Panc1 (cell line): Measurements from ENCODE around the gene AOC3.

Source experiments
- TF ChIP-seq, protein P1 (sequence below), 2 experiments: IDR thresholded peaks; 2 replicates each; pipeline ENCODE4 v1.6.1; 2011 to 2012; ENCODE audit warnings: low read depth in 2 of 2, control low read depth in 1 of 2, low read length in 1 of 2, mild to moderate bottlenecking in 1 of 2, moderate library complexity in 1 of 2; ENCODE audit not compliant: insufficient read depth in 1 of 2
- TF ChIP-seq, protein P2 (sequence below): fragments of 450-650 bp; IDR thresholded peaks from 2 replicates; pipeline ENCODE4 v1.5.1; 2017; ENCODE audit warnings: mild to moderate bottlenecking

DNA sequence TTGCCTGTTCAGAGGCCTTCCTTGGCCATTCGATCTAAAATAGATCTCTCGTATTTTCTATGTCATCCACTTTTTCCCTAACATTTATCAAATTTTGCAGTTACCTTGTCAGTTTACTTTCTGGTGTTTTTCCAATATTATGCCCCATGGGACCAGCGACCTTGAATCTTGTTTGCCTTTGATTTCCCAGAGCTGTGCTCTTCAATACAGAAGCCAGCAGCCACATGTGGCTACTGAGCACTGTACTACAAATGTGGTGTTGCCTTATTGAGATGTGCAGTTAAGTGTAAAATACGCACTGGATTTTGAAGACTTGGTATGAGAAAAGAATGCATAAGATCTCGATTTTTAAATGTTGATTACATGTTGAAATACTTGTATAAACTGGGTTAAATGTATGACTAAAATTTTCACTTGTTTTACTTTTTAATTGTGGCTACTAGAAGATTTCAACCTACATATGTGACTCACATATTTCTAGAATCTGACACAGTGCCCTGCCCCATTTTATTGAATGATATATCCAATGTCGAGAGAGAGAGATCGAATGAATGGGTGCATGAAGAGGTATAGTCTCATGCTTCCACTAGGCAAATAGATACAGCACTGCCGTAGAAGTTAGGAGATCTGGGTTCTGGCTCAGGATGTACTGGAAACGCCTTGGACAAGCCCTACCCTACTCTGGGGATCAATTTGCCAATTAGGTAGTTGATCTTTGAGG is 18.6 kb upstream of the AOC3 start:
- TF ChIP-seq, protein P1, sequence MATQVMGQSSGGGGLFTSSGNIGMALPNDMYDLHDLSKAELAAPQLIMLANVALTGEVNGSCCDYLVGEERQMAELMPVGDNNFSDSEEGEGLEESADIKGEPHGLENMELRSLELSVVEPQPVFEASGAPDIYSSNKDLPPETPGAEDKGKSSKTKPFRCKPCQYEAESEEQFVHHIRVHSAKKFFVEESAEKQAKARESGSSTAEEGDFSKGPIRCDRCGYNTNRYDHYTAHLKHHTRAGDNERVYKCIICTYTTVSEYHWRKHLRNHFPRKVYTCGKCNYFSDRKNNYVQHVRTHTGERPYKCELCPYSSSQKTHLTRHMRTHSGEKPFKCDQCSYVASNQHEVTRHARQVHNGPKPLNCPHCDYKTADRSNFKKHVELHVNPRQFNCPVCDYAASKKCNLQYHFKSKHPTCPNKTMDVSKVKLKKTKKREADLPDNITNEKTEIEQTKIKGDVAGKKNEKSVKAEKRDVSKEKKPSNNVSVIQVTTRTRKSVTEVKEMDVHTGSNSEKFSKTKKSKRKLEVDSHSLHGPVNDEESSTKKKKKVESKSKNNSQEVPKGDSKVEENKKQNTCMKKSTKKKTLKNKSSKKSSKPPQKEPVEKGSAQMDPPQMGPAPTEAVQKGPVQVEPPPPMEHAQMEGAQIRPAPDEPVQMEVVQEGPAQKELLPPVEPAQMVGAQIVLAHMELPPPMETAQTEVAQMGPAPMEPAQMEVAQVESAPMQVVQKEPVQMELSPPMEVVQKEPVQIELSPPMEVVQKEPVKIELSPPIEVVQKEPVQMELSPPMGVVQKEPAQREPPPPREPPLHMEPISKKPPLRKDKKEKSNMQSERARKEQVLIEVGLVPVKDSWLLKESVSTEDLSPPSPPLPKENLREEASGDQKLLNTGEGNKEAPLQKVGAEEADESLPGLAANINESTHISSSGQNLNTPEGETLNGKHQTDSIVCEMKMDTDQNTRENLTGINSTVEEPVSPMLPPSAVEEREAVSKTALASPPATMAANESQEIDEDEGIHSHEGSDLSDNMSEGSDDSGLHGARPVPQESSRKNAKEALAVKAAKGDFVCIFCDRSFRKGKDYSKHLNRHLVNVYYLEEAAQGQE (IDR thresholded peaks at IDR 0.05; ENCODE audit: insufficient read depth in 1 of 2, low read depth in 2 of 2, low read length in 1 of 2), result no peak
- TF ChIP-seq, protein P2, sequence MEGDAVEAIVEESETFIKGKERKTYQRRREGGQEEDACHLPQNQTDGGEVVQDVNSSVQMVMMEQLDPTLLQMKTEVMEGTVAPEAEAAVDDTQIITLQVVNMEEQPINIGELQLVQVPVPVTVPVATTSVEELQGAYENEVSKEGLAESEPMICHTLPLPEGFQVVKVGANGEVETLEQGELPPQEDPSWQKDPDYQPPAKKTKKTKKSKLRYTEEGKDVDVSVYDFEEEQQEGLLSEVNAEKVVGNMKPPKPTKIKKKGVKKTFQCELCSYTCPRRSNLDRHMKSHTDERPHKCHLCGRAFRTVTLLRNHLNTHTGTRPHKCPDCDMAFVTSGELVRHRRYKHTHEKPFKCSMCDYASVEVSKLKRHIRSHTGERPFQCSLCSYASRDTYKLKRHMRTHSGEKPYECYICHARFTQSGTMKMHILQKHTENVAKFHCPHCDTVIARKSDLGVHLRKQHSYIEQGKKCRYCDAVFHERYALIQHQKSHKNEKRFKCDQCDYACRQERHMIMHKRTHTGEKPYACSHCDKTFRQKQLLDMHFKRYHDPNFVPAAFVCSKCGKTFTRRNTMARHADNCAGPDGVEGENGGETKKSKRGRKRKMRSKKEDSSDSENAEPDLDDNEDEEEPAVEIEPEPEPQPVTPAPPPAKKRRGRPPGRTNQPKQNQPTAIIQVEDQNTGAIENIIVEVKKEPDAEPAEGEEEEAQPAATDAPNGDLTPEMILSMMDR, result no peak
